HG03066 (cell line): ENCODE data around the gene ICE2.
"Not testable (repeated sequence)": the region's sequence is repeated elsewhere in the genome, so short reads cannot be mapped to it uniquely, and the experiment has no call there.

Experiments
- ATAC-seq: cut with Tn5 transposase; IDR thresholded peaks from one replicate; pipeline ENCODE4 v1.9.1; 2021; ENCODE audit warnings: low read depth; ENCODE audit not compliant: unreplicated experiment

Gene ICE2

GRCh38 chr15:60412807-60413206 is 66.1 kb downstream of the ICE2 start:
- ATAC-seq = not testable (repeated sequence)

GRCh38 chr15:60411774-60412425 is 67.0 kb downstream of the ICE2 start:
- ATAC-seq = no peak

GRCh38 chr15:60410350-60410749 is 68.6 kb downstream of the ICE2 start:
- ATAC-seq = not testable (repeated sequence)

GRCh38 chr15:60408463-60408981 is 70.4 kb downstream of the ICE2 start:
- ATAC-seq = peak; percentile 54

- no peak for ATAC-seq
Measured at GRCh38 chr15:60407415-60407805, 71.5 kb downstream of the ICE2 start.

- no peak for ATAC-seq
Measured at GRCh38 chr15:60406513-60407414, 72.2 kb downstream of the ICE2 start.

GRCh38 chr15:60405399-60405798 is 73.5 kb downstream of the ICE2 start:
- no peak for ATAC-seq

GRCh38 chr15:60404351-60404750 is 74.6 kb downstream of the ICE2 start:
- ATAC-seq = not testable (repeated sequence)

GRCh38 chr15:60400944-60401343 is 78.0 kb downstream of the ICE2 start:
- ATAC-seq = no peak

GRCh38 chr15:60399931-60400330 is 79.0 kb downstream of the ICE2 start:
- ATAC-seq = no peak

GRCh38 chr15:60399246-60399915 is 79.6 kb downstream of the ICE2 start:
- no peak for ATAC-seq

GRCh38 chr15:60397772-60398445 is 81.0 kb downstream of the ICE2 start, which contains the start of gene ANXA2:
TSS of gene ANXA2 (minus strand) at chr15:60397986. CDS start at chr15:60386075, 11,911 bp downstream.
- ATAC-seq = peak; percentile 66

- peak; percentile 67 for ATAC-seq
Measured at GRCh38 chr15:60396958-60397771, 81.8 kb downstream of the ICE2 start.

GRCh38 chr15:60396560-60396957 is 82.4 kb downstream of the ICE2 start:
- no peak for ATAC-seq

- no peak for ATAC-seq
Measured at GRCh38 chr15:60396100-60396499, 82.8 kb downstream of the ICE2 start.

GRCh38 chr15:60395276-60396011 is 83.5 kb downstream of the ICE2 start:
- ATAC-seq = no peak

GRCh38 chr15:60394689-60395097 is 84.2 kb downstream of the ICE2 start:
- no peak for ATAC-seq

GRCh38 chr15:60392986-60393790 is 85.8 kb downstream of the ICE2 start:
- ATAC-seq = no peak
